CD4-positive, alpha-beta T cell (primary cell): Measurements from ENCODE around the gene ADCY5. TPM values are rescaled to one million over a fixed set of nuclear protein-coding genes. Genes with fewer than 3 reads are reported as not detected.

ENCODE experiments used
- ATAC-seq: fragments of 200-7000 bp; cut with Tn5 transposase; one replicate; pipeline ENCODE4 v1.10.0; 2022; ENCODE audit warnings: mild to moderate bottlenecking; ENCODE audit not compliant: poor library complexity
- CTCF ChIA-PET: fragments of 350-600 bp; sonication (Branson Sonifier 250); formaldehyde crosslinking; loops from one replicate; lab custom pipeline; 2021; ENCODE audit warnings: antibody characterized with exemption, inconsistent platforms; lab: Charles Lee
- POLR2A ChIA-PET: fragments of 350-600 bp; sonication (Branson Sonifier 250); formaldehyde crosslinking; loops from one replicate; lab custom pipeline; 2021; ENCODE audit warnings: antibody characterized with exemption, inconsistent platforms; lab: Charles Lee
- DNase-seq, 14 experiments: peaks; one replicate each; pipeline ENCODE4 v3.0.0-alpha.2; 2013 to 2020; ENCODE audit warnings: mixed read lengths in 2 of 14
- H3K27ac ChIP-seq, 2 donors: one replicate each; pipeline versions ENCODE4 v1.5.1 to v1.7.0; 2013; ENCODE audit warnings: low read length in 2 of 2, low read depth in 1 of 2, mild to moderate bottlenecking in 1 of 2
- H3K27me3 ChIP-seq, 2 experiments: 1 replicate in 1 of 2; 2 replicates in 1 of 2; pipeline versions ENCODE4 v1.6.1 to v1.7.0; 2013; ENCODE audit warnings: low read length in 2 of 2, control low read depth in 1 of 2, mild to moderate bottlenecking in 1 of 2, moderate library complexity in 1 of 2; ENCODE audit not compliant: insufficient read depth in 2 of 2, control insufficient read depth in 1 of 2
- H3K36me3 ChIP-seq: one replicate; pipeline ENCODE4 v1.6.1; 2013; ENCODE audit warnings: low read length, control low read depth; ENCODE audit not compliant: insufficient read depth
- H3K4me1 ChIP-seq: one replicate; pipeline ENCODE4 v1.6.1; 2013; ENCODE audit warnings: low read length, control low read depth; ENCODE audit not compliant: insufficient read depth
- H3K4me3 ChIP-seq: one replicate; pipeline ENCODE4 v1.5.1; 2013; ENCODE audit warnings: mild to moderate bottlenecking, low read length, moderate library complexity
- H3K9me3 ChIP-seq, 2 experiments: 1 replicate in 1 of 2; 2 replicates in 1 of 2; pipeline versions ENCODE4 v1.6.1 to v1.7.0; 2013; ENCODE audit warnings: low read length in 2 of 2, mild to moderate bottlenecking in 2 of 2, control low read depth in 1 of 2, moderate library complexity in 1 of 2; ENCODE audit not compliant: control insufficient read depth in 1 of 2, insufficient read depth in 1 of 2
- H3K27ac Mint-ChIP-seq: one replicate; pipeline ENCODE4 v1.8.0; 2020; ENCODE audit warnings: mixed read lengths
- H3K27me3 Mint-ChIP-seq: one replicate; pipeline ENCODE4 v1.8.0; 2021; ENCODE audit warnings: mixed read lengths
- H3K36me3 Mint-ChIP-seq: one replicate; pipeline ENCODE4 v1.8.0; 2021; ENCODE audit warnings: low read depth, mixed read lengths
- H3K4me1 Mint-ChIP-seq: one replicate; pipeline ENCODE4 v1.8.0; 2021; ENCODE audit warnings: low read depth, mixed read lengths
- H3K4me3 Mint-ChIP-seq: one replicate; pipeline ENCODE4 v1.8.0; 2020; ENCODE audit warnings: mild to moderate bottlenecking, mixed read lengths
- H3K9me3 Mint-ChIP-seq: one replicate; pipeline ENCODE4 v1.8.0; 2020; ENCODE audit warnings: mixed read lengths
- CTCF ChIP-seq: fragments of 200-600 bp; IDR thresholded peaks from one replicate; pipeline ENCODE4 v1.8.0; 2022; ENCODE audit warnings: antibody characterized with exemption, mild to moderate bottlenecking
- intact Hi-C, 2 experiments: fragments of 100-400 bp; cut with DNase I in 1 of 2; cut with micrococcal nuclease in 1 of 2; formaldehyde crosslinking; loops; one replicate each; pipeline versions ENCODE4 v1.15.1 to v1.9.0; 2023 to 2025; cut with DNase I, micrococcal nuclease
- total RNA-seq, 174 experiments: library from RNA in 2 of 174; stranded (reverse) in 2 of 174; gene quantifications; one replicate each; pipeline ENCODE4 v1.2.3 and lab custom pipeline; 2021 to 2026

Gene ADCY5
- total RNA-seq, 2 experiments from 2014 or later: not detected

- POLR2A ChIA-PET: no interaction called here
These were observed 4.9 kb downstream of the ADCY5 start for GRCh38 chr3:123444023-123444422.

GRCh38 chr3:123442908-123443307 is 6.0 kb downstream of the ADCY5 start:
- Histone ChIP-seq H3K4me3 (no peak overlapping the region), H3K4me1 (no peaks in the 10 kb centered on the region), H3K27me3 (peaks cover 24 to 30% of the 10 kb centered on the region in 2 experiments), H3K27ac (no peak overlapping the region), H3K36me3 (no peaks in the 10 kb centered on the region), H3K9me3 (no peaks in the 10 kb centered on the region)
- Mint-ChIP-seq H3K9me3 (no peaks in the 10 kb centered on the region), H3K4me1 (peaks cover 5% of the 10 kb centered on the region), H3K36me3 (no peaks in the 10 kb centered on the region), H3K27ac (no peak overlapping the region), H3K4me3 (no peak overlapping the region), H3K27me3 (peaks cover 79% of the 10 kb centered on the region)
- ChIA-PET POLR2A (no interaction called here), CTCF (no interaction called here)
- ATAC-seq (no peak), DNase-seq (no peak)
- intact Hi-C loops: no loop called here
- no peak for TF ChIP-seq CTCF

More at GRCh38 chr3:123444023-123444422, 4.9 kb downstream of the ADCY5 start:
- H3K36me3 Mint-ChIP-seq: no peaks in the 10 kb centered on the region
- Histone ChIP-seq H3K4me3 (no peak overlapping the region), H3K9me3 (peaks cover 0 to 5% of the 10 kb centered on the region in 2 experiments), H3K27ac (no peak overlapping the region), H3K36me3 (no peaks in the 10 kb centered on the region), H3K27me3 (peaks cover 28 to 37% of the 10 kb centered on the region in 2 experiments), H3K4me1 (peaks cover 6% of the 10 kb centered on the region)
- H3K4me3 Mint-ChIP-seq: no peak overlapping the region
- H3K9me3 Mint-ChIP-seq: no peaks in the 10 kb centered on the region
- TF ChIP-seq CTCF: no peak
- no peak overlapping the region for H3K27ac Mint-ChIP-seq
- no peak for DNase-seq
- CTCF ChIA-PET: no interaction called here
- peaks cover 79% of the 10 kb centered on the region for H3K27me3 Mint-ChIP-seq
- peaks cover 5% of the 10 kb centered on the region for H3K4me1 Mint-ChIP-seq
- ATAC-seq: no peak
- intact Hi-C loops: no loop called here

GRCh38 chr3:123442125-123442524 is 6.8 kb downstream of the ADCY5 start:
- TF ChIP-seq CTCF: no peak
- no peak overlapping the region for H3K4me3 ChIP-seq
- peaks cover 23 to 30% of the 10 kb centered on the region in 2 experiments for H3K27me3 ChIP-seq
- H3K4me1 ChIP-seq: no peaks in the 10 kb centered on the region
- no peak overlapping the region for H3K4me3 Mint-ChIP-seq
- DNase-seq (no peak), ATAC-seq (no peak)
- intact Hi-C loops: no loop called here
- H3K36me3 Mint-ChIP-seq: no peaks in the 10 kb centered on the region
- ChIA-PET CTCF (no interaction called here), POLR2A (no interaction called here)
- peaks cover 4% of the 10 kb centered on the region for H3K4me1 Mint-ChIP-seq
- H3K27ac Mint-ChIP-seq: no peak overlapping the region
- no peaks in the 10 kb centered on the region for H3K9me3 ChIP-seq
- H3K36me3 ChIP-seq: no peaks in the 10 kb centered on the region
- H3K27ac ChIP-seq: no peak overlapping the region
- H3K27me3 Mint-ChIP-seq: peaks cover 77% of the 10 kb centered on the region
- no peaks in the 10 kb centered on the region for H3K9me3 Mint-ChIP-seq
